HG03139 (cell line): Measurements from ENCODE around the gene HEPACAM.

ENCODE experiments used
- ATAC-seq: cut with Tn5 transposase; IDR thresholded peaks from one replicate; pipeline ENCODE4 v1.9.1; 2021; ENCODE audit not compliant: unreplicated experiment

Gene HEPACAM

DNA sequence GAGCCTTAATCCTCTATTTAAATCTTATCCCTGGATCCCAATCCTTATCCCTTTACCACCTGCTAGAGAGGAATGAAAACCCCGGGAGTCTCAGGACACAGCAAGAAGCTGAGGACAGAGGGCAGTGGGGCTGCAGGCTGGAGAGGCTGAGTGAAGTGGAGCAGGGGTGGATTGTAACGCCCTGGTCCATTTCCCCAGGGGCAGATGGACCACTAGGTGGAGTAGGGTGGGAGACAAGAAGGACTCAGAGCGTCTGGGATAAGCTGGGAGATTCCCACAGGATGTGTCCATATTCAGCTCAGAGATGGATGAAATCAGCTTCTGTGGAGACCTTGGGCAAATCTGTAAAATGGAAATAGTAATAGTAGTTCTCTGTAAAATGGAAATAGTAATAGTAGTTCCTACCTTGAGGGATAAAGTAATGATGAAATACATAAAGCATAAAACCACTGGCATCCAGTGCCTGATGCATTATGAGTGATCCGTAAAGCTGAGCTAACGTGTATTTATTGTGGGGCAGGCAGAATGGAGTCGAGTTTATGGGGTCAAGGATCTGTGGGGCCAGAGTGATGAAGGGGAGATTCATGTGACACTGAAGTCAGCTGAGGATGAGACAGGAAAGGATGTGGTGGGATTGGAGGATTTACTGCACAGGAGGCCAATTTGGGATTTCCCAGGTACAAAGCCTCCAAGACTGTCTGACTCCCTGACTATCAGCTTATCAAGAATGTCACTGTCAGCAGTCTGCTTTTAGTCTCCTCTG lies 36.3 kb downstream of the HEPACAM start:
- ATAC-seq, result no peak

DNA sequence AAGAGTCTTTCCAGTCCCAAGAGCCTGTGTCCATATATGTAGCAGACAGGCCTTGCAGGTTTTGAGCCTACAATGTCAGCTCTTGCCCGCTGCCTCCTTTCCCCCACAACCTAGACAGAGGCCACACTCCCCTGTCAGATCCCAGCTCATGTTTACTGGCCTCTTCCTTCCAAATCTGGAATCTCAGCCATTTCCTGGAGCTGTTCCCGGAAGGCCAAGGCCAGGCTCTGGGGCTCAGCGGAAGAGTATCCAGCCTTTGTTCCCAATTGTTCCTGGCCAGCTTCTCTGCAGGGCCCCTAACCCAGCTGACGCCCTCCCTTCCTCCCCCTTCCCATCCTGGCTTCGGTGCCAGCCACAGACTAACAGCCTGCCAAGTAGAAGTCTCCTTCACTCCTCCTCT lies 37.1 kb downstream of the HEPACAM start:
- no peak for ATAC-seq

DNA sequence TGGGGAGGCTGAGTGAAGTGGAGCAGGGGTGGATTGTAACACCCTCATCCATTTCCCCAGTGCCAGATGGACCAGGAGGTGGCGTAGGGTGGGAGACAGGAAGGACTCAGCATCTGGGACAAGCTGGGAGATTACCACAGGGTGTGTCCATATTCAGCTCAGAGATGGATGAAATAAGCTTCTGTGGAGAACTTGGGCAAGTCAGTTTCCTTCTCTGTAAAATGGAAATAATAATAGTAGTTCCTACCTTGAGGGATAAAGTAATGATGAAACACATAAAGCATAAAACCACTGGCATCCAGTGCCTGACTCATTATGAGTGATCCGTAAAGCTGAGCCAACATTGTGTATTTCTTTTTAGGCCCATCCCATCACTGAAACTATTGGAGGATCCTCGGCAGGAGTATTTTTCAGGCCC lies 37.6 kb downstream of the HEPACAM start:
- no peak for ATAC-seq

DNA sequence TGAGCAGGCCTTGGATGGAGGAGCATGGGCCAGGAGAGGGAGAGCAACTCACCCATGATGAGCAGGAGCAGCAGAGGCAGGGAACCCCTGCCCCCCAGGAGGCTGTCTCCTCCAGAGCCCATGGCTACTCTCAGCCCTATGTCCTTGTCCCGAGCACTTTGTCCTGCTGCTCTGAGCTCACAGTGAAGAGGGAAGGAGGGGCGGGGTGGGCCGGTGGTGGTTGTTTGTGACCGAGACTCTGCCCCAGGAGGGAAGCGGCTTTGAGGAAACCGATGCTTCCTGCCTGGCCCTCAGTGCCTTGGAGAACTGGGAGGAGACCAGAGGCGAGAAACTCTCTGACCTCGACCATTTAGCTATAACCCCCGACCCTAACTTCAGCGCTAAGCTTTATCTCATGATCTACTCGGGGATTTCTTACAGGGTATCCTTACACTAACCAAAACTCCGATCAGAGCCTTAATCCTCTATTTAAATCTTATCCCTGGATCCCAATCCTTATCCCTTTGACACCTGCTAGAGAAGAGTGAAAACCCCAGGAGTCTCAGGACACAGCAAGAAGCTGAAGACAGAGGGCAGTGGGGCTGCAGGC lies 38.1 kb downstream of the HEPACAM start, which contains the start of gene ROBO4:
Gene ROBO4 (minus strand): TSS at position 192 of the 589 bp plus-strand sequence. CDS start 70 bp downstream, at position 122.
- no peak for ATAC-seq

DNA sequence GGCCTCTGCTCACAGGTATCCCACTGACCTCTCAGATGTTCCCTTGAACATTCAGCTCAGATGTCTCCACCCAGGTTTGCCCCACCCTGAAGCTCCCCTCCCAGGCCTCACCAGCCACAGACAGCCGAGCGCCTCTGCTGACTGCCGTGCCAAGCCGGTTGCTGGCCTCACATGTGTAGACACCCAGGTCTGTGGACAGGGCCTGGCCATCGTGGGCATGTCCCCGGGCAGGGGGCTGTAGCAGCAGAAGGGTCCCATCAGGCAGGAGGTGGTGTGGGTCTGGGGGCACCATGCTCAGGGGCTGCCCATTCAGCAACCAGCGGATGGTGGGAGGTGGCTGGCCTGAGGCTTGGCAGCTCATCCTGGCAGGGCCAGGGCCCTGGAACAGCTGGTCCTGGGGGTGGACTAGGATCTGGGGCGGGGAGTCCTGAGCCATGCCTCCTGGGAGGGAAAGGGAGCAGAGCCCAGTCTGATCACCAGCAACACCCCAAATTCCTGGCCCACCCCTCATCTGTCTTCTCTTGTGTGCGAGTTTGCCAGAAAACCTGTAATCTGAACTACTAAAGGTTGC lies 38.9 kb downstream of the HEPACAM start:
- ATAC-seq, result no peak

DNA sequence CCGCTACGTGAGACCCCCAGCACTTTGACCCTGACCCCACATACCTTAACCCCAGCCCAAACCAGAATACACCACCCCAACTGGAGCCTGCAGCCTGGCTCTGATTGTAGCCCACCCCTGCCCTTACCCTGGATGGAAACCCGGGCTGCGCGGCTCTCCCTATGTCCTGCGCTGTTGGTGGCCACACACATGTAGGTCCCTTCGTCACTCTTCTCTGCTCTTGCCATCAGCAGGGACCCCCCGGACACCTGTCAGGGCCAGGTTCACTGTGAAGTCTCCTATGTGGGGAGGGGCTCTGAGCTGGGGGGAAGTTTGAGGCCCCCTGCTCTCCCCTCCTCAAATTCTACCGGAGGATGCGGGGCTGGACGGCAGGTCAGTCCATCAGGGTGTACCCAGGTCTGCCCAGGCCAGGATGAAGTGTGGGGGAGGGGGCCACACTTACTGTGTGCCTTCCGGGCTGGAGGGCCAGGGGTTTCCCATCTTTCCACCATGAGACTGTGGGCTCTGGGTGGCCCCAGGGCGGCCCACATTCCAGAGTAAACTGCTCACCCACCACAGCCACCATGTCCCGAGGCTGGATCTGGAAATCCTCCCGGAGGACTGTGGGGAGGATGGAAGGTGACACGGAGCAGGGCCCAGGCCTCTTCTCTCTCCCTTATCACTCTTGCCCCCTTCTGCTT lies 39.6 kb downstream of the HEPACAM start:
- no peak for ATAC-seq

- ATAC-seq, result no peak
These were observed 40.3 kb downstream of the HEPACAM start for GRCh38 chr11:124895471-124895971.

DNA sequence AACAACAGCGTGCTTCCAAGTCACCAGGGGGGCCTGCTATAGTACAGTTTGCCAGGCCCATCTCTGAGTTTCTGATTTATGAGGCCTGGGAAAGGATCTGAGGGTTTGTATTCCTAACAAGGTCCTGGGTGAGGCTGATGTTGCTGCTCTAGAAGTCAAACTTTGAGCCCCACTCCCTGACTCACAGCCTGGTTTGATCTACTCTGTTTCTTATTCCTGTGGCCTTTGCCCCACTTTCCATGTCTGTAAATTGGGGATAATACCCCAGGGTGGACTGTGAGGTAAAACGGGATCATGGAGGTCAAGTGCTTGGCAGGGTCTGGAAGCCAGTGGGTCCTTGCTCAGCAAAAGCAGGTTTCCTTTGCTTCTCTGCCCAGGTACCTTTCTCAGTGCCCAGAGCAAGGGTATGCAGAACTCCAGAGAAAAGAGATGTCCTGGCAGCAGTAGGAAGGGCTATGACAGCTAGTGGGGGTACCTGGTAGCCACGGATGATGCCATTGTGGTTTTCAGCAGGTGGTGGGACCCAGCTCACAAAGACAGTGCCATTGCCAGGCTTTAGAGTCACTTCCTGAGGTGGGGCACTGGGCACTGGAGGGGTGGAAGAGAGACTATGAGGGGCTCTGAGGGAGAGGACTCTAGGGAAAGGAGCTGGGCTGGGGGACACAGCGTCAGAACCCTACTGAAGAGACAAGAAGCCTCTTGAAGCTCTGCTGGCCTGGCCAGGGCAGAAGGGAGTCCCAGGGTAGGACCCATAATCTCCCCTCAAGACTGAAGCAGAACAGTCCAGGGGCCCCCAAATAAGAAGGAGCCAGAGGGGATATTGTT lies 41.0 kb downstream of the HEPACAM start:
- ATAC-seq, result no peak

- no peak for ATAC-seq
These were observed 42.0 kb downstream of the HEPACAM start for GRCh38 chr11:124893781-124894401.

DNA sequence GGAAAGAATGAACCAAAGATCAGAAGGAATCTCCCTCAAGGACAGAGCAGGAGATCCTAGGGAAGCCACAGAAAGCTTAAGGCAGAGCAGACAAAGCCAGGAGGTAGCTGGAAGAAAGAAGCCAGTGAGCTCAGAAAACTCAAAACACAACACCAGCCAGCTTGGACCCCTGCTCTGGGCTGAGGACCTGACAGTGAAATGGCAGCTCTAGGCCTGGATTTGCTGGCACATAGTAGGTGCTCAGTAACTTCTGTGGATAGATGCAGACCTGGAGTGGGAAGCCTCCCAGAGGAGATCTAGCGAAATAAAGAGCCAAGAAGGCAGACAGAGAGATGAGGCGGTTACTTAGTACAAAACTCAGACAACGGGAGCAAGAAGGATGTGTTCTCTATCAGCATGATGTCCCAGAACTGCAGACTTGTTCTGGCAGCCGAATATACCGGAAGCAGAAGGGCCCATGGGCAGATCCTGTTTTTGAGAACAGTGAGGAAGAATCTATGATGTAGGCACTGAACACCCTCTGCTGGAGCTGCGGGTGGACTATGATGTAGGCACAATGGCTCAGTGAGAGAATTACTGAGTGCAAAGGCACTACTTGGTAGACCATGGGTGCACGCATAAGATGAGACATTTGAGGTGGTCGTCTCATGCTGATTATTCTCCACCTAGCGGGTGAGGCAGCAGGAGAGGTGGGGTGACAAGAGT lies 42.9 kb downstream of the HEPACAM start:
- ATAC-seq, result no peak

GRCh38 chr11:124892146-124892545 lies 43.7 kb downstream of the HEPACAM start:
- ATAC-seq, result no peak

GRCh38 chr11:124891373-124891861 lies 44.4 kb downstream of the HEPACAM start:
- ATAC-seq, result no peak

DNA sequence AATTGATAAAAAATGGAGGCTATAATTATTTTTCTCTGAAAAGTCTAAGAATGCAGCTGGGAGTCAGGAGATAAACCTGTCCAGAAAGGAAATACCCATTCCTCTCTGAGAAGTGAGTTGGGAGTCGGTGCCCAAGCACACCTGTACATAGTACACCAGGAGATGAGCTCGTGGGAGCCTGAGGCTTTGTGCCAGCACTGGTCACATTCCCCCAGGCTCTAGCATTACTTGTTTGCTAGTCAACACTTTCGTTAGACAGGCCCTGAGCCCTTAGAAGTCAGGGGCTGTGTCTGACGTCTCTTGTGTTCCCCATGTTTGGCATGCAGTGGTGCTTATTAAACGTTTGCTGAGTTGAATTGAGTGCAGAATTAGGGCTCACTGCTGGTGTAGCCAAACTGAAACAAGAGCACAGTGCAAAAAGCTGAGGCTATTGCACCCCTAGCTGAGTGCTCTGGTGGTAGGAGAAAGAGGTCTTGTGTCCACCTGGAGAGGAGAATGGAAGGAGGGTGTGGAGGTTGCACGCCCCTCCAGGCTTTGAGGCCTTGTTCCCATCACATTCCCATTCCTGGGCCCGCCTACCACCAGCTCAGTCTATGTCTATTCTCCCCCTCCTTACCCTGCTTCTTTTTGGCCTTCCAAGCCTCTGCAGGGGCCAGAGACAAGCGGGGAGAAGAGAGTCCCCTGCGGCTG lies 45.0 kb downstream of the HEPACAM start:
- ATAC-seq, result no peak

DNA sequence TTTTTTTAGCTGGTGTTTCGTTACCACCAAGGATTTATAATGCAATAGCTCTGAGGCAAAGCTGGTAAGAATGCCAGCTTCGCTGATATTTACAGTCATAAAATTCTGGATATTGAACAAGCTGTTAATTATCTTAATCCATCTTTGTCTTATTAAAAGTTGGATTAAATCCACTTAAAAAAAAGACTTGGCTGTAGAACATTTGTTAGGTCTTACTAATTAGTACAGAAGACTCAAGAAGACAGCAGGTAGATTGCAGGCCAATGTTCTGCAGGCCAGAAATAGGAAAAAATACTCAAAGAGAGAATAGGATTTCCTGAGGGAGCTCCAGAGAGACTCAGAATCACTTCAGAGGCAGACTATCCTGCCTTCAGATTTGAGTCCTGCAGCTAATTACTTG lies 45.7 kb downstream of the HEPACAM start:
- no peak for ATAC-seq

GRCh38 chr11:124889191-124890091 lies 46.4 kb downstream of the HEPACAM start:
- ATAC-seq, result no peak

- no peak for ATAC-seq
These were observed 48.2 kb downstream of the HEPACAM start for GRCh38 chr11:124887667-124888013.

GRCh38 chr11:124886978-124887666 lies 48.7 kb downstream of the HEPACAM start:
- ATAC-seq, result no peak
